Amygdala (tissue), 56 donors: ENCODE results near the gene BRD1.
"Not testable (repeated sequence)": the region's sequence is repeated elsewhere in the genome, so short reads cannot be mapped to it uniquely, and the experiment has no call there.

ENCODE experiments used
- DNase-seq, 56 donors: peaks; one replicate each; lab custom pipeline; 2025; lab: John Stamatoyannopoulos, UW

The BRD1 gene

DNA sequence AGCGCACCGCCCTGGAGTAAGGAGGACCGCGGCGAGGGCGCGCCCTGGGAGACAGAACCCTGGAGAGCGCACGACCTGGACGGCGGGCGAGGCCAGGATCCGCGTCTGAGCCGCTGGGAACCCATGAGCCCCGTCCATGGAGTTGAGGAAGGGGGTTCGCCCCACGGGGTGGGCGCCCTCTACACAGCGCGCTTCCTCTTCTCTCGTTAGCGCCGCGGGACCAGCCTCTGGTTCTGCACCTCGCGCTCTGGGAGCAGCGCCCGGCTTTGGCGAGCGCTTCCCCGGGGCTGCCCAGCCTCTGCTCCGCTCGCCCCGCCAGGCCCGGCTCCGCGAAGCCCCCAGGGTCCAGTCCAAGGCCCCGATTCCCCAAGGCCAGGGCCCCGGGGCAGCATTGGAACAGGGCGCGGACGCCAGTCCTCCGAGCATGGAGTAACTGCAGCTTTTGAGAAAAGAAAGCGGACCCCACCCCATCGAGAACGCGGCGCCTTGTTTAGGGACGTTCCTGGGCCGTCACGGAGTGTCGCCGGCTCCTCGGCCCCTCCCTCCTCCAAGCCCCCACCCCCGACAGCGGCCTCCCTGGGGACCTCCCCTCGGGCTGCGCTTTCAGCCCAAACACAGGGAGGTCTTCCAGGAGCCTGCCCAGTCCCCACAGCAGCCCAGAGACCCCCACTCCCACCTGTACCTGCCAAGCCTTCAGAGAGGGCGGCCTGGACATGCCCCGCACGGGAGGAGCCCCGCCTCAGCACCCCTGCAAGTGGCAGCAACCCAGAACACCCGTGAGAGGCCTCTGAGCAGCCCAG is 56.2 kb downstream of the BRD1 start:
- DNase-seq: no peak

DNA sequence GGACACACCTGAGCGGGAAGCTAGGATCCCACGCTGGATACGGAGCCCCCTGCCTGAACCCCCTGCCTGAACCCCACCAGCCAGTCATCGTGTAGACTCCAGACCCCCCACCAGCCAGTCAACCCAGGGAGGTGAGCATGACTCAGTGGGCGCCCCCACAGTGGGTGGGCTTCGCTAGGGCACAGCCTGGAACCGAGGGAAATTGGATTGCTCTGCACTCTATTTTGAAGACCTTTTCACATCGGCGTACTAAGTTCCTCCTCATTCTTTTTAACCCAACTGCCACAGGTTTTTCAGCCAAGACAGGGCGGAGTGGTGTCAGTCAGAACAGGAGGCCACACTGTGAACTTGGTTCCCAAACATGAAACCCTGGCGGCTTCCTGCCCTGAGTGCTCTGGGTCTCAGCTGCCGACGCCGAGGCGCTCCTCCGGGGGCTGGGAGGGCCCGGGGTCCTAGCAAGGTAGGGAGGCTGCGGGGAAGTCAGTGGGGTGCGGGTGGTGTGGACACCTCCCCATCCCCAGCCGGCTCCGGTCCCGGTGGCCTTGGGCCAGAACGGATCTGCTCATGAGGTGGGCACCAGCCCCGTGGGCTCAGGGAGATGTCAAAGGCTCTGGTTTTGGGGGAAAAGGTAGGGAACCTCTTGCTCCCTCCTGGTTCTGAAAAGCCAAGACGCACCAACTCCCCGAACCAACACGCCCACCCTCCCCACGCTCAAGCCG is 57.0 kb downstream of the BRD1 start:
- no peak for DNase-seq

DNA sequence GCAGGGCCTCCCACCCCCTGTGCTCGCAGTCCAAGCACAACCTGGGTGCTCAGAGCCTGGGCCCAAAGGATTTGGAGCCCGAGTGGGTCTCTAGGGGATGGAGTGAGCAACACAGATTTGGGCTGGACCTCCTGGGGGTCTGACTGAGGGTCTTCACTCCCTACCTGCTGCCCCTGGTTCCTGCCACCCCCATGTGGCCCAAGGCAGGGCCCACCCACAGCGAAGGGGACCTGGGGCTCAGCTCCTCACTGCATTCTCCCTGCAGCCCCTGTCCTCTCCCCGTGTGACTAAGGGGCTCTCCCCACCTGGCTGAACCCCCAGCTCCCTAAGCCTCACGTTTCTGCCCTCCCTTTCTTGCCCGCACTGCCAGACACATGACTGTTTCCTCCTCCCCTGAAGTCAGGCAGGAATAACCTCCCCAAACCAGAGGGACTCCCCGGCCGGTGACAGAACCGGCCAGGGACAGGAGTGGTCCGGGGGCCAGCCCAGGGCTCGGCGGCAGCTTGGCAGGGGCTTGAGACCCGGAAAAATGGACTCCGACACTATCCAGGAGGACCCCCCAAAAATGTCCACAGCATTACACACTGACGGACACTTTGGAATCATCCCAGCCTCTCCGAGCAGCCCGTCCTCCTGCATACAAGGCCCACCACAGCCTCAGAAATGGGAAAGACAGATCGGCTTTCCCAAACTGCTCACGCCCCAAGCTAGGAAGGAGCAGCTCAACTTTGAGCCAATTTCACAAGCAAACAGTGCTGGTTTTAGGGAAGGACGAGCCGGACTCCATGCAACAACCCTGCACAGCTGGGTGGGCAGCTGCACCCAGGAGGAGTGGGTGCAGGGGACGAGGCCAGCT is 57.8 kb downstream of the BRD1 start:
- no peak for DNase-seq

GRCh38 chr22:49768951-49769690 is 58.6 kb downstream of the BRD1 start:
- DNase-seq: peak in 12 of 56 donors; percentile 9 to 50 (median 22)

DNA sequence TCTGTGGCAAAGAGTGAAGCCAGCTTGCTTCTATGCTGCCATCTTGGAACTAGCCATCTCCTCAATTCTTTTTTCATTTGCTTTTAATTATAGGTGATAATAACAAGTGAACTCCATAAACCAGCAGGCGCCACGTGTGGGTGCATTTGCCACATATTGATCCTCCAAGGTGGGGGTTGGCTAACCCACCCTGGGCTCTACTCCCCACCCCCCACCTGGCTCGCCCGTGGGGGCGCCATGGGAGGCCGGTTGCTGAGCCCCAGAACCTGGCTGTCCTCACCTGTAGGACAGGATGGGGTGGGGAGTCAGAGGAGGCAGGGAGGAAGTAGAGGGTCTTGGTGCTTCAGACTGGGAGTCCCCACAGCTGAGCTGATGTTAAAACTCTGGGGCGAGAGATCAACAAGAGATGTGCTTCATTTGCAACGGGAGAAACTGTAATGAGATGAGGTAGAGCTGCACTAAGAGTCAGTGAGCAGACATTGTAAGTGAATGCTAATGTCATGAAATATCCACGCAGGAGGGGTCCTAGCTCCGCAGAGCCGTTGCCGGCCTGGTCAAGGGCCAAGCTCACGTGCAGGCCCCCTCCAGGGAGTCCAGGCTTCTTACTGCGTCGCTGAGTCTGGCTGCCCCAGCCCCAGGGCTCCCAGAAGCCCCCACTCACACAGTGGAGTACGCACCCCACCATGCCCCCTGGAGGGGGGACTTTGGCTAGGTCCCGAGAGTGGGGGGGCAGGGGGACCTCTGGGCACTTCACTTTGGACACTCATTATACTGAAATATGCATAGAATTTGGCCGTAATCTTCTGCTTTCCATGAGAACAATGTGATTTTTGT is 59.4 kb downstream of the BRD1 start:
- DNase-seq: no peak

- no peak for DNase-seq
These were observed 60.2 kb downstream of the BRD1 start for GRCh38 chr22:49767355-49768062.

DNA sequence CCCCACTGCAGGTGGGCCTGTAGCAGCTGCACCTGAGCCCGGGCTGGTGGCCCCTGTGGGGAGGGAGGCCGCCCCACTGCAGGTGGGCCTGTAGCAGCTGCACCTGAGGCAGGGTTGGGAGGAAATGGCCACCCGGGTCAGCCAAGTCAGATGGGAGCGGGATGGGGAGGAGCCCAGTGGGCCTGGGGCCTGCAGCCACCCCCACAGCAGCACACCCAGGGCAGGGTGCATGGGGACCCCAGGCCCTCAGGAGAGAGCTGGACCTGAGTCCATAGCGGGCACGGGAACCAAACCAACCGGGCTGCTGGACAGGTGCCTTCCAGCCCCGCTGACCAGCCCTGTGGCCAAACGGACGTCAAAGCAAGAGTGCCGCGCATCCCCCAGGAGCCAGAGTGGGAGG is 61.7 kb downstream of the BRD1 start:
- DNase-seq: no peak

DNA sequence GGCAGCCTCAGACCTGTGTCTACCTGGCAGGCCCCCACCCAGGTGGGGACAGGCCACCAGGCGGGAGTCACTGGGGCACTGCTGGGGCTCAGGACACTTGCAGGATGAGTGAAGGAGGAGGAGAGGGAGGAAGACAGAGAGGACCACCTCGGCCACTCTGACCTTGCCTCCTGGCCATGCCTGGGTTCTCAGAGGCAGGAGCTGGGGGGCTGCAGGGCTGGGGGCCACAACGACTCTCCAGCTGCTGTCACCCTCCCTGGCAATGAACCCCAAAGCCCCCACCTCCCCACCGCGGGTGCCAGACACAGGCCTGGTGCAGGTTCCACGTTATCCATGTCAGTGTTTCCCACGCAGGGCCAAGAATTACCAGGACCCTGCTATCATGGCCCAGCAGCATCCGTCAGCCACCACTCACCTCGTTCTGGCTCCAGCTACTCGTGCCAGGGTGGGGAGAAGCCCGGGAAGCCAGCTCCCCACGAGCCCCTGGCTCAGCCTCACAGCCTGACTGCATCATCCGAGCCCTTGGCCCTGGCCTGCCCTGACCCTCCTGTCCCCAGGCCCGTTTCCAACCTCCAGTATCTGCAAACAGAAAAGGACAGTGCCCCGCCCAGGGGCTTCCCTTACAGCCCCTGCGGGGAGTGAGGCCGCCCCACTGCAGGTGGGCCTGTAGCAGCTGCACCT is 62.4 kb downstream of the BRD1 start:
- DNase-seq: no peak

GRCh38 chr22:49764127-49764581 is 63.5 kb downstream of the BRD1 start:
- no peak for DNase-seq

DNA sequence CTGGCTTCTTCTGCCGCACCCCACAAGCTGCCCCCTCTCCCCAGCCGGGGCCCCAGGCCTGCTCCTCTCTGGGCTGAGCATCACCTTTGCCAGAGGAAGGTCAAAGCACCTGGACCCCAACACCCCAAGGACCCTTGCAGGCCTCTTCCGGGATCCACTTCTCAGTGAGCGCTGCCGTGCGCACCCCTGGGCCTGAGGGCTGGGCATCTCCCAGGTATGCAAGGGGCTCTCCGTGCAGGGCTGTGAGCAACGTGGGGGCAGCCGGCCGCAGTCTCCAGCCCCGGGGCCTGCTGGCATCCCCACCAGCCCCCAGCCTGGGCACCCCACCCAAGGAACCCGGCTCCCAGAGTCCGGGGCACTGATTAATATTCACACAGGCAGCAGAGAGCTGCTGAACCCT is 64.0 kb downstream of the BRD1 start:
- no peak for DNase-seq

GRCh38 chr22:49763138-49763537 is 64.5 kb downstream of the BRD1 start:
- DNase-seq: no peak

DNA sequence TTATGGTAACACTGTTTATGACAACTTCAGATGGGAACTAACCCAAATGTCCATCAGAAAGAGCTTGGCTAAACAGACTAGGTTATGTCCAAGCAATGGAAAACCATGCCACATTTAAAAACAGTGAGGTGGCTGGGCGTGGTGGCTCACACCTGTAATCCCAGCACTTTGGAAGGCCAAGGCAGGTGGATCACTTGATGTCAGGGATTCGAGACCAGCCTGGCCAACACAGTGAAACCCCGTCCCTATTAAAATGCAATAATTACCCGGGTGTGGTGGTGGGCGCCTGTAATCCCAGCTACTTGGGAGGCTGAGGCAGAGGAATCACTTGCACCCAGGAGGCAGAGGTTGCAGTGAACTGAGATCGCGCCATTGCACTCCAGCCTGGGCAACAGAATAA is 65.1 kb downstream of the BRD1 start:
- DNase-seq: not testable (repeated sequence)

DNA sequence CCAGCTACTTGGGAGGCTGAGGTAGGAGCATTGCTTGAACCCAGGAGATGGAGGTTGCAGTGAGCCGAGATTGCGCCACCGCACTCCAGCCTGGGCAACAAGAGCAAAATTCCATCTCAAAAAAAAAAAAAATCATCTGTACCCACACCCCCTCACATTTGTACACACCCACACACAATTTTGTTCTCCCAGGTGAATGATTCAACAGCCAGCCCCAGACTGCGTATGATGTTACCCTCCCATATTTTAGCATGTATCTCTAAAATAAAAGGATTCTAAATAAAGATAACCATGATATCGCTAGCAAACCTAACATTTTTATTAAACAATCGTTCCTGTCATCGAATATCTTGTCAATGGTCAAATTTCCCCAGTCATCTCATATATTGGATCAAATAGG is 65.8 kb downstream of the BRD1 start:
- no peak for DNase-seq

DNA sequence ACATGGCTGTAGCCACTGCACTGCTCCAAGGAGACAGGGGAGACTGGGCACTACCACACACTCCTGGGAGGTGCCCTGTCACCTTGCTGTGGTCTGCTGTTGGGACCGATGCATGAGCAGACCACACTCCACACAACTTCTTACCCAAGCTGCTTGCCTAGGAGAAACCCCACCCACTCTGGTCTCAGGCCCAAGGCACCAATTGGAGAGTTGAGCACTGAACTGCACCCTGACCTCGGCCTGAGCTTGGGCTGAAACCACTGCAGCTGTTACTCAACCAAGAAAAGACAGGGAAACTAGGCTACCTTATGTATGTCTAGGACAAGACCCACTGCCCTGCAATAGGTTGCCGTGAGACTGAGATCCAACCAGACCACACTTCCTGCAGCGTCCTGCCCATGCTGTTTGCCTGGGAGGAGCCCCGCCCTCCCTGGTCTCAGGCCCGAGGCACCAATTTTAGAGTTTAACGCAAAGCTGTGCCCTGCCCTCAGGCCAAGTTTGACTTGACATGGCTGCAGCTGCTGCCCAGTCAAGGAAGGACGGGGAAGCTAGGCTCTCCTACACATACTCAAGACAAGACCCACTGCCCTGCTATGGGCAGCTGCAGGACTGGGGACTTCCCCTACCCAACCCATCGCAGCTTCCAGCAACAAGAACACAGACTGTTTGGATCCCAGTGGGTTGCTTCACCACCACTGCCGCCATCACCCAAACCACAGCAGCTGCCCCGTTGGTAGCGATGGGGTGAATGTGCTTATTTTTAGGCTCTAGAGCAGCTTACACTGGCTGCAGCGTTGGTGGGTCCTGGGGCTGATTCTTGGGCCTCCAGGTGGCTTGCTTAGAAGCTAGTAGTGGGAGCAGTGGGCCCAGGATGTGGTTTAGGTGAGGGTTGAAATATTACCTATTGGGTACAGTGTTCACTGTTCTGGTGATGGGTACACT is 66.8 kb downstream of the BRD1 start:
- DNase-seq: no peak

GRCh38 chr22:49760280-49760629 is 67.4 kb downstream of the BRD1 start:
- DNase-seq: no peak

GRCh38 chr22:49756676-49757075 is 71.0 kb downstream of the BRD1 start:
- DNase-seq: no peak

- no peak for DNase-seq
These were observed 71.5 kb downstream of the BRD1 start for GRCh38 chr22:49756201-49756600.
